ENCODE data around the gene AQP6.
A peak's percentile ranks its signal among the peaks of the same experiment; 100 is the strongest.

The AQP6 gene

DNA sequence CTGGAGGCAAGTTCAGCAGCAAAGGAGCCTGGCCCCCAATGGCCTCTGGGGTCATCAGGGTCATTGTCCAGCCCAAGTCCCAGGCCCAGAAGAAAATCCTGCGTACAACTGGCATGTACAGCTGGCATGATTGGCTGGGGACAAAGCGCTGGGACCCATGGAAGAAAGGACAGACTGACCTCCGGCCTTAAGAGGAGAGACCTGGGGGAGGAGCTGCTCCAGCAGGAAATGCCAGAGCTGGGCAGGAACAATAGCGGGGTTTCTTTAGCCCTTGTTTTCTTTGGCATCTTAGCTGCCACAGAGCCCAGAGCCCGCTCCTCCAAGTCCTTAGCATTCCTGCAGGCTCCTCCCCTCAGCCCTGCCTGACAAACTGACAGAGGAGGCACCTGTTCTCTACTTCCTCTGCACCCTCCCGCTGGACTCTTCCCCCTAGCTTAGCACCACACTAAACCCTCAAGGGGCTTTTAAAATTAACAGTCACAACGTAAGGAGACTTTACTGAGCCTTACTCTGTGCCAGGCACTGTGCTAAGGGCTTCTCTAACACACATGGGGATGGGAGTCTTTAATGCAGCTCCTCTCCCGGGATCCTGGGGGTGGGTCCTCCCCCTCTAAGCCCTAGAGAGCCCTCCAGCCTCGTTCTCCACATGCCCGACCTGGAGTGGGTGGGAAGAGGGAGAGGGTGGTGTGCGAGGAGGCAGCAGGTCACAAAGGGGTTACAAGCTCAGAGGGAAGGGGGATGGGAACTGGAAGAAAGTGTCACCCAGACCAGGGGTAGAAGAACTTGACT is 12.9 kb upstream of the AQP6 start:
- DNase-seq: no peak

DNA sequence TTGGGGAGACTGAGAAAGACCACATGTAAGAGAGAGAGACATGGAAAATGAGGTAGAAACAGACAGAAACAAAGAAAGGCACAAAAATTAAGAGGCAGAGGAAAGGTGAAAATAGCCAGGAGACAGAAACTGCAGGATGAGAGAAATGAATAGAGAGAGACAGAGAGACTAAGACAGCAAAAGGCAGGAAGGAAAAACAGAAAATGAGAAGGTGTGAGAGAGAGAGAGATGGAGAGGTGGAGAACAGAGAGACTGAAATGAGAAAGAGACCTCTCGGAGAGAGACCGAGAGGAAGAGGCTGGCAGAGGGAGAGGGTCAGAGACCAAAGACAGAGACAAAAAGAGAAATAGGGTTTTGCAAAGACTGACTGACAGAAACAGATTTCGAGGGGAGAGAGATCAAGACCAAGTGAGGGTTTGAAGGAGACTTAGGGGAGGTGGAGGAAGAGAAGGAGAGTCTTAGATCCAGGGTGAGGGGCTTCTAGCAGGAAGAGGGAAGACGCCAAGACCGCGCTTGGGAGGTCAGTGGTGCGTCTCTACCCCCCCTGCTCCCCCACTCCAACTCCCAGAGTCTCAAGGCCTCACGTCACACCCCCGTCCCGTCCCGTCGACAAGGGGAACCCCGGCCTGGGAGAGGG is 12.2 kb upstream of the AQP6 start:
- DNase-seq: no peak

DNA sequence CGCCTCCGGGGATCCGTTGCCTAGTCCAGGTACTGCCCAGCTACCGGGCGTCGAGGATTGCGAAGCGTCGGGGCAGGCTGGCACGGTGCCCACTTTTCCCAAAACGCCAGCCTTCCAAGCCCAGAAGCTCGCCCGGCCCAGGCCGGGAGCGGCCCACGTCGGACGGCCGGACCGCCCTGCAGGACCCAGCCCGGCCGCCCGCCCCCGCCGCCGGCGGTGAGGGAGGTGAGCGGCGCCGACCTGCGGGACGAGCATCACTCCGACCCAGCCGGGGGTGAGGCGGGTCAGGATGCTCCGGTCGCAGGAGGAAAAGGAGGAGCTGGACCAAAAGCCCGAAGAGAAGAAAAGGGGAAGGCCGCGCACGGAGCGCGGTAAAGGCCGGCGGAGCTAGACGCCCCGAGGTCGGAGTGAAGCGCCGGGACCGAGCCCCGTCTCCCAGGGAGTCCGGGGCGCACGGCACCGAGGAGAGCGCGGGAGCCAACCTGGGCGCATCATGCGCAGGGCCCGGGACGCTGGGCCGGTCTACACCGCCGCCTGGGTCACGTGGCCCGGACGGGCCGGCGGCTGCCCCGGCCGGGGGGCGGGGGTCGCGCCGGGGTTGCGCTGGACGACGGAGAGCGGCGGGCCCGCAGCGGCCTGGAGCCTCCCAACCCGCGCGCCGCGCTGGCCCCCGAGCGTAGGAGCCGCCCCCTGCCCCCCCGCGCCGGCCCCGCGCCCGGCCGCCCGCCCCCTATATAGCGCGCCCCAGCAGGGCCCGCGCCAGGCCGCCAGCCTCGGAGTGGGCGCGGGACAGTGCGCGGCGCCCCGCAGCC is 11.4 kb upstream of the AQP6 start, which contains the start of gene AQP5:
Gene AQP5 (plus strand): TSS at position 762 of the 812 bp plus-strand sequence. CDS start 146 bp downstream, outside the sequence.
- DNase-seq: no peak

DNA sequence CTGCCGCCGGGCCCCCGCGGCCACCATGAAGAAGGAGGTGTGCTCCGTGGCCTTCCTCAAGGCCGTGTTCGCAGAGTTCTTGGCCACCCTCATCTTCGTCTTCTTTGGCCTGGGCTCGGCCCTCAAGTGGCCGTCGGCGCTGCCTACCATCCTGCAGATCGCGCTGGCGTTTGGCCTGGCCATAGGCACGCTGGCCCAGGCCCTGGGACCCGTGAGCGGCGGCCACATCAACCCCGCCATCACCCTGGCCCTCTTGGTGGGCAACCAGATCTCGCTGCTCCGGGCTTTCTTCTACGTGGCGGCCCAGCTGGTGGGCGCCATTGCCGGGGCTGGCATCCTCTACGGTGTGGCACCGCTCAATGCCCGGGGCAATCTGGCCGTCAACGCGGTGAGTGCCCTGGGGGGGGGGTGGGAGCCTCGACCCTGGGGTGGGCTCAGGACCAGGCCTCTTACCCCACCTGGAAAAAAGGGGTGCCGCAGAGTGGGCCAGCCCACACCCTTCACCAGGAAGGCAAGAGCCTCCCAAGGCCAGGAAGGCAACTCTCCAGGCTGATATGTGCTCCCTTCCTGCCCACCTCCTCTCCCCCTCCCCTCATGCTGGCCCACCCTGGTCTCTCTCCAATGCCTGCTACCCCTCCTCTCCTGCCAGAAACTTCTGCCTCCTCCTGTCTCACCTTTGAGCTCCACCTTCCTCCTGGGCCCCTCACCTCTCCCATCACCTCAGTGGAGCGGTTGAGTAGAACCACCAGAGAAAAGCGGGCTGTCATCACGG is 10.6 kb upstream of the AQP6 start:
- DNase-seq: no peak

DNA sequence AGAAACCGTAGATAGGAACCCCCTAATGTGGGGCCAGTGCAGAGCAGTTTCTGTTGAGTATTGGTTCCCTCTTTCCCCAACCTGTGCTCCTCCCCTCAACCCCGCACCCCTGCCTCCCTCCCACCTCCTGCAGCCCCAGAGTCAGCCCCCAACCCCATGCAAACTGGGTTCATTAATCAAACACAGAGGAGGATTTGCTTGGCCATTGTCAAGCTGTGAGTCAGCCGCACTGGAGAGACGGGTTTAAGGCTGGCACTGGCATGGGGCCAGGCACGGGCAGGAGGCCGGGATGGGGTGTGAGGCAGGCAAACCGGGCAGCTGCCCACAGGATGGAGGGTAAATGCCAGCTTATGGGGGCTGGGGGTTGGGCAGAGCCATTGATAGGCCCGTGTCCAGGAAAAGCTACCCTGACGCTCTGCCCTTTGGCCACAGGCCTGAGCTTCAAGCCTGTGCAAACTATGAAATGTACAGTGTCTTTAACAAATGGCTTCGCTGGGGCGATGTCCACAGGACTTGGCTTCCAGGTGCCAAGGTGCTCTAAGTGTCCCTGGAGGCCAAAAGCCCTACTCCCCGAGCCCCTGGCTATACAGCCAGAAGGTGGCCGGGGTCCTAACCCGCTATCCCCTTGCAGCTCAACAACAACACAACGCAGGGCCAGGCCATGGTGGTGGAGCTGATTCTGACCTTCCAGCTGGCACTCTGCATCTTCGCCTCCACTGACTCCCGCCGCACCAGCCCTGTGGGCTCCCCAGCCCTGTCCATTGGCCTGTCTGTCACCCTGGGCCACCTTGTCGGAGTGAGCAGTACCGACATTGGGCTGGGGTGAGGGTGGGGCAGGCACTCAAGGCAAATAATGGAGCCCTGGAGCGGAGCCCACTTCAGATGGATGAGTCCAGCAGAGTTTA is 9.6 kb upstream of the AQP6 start:
- no peak for DNase-seq

DNA sequence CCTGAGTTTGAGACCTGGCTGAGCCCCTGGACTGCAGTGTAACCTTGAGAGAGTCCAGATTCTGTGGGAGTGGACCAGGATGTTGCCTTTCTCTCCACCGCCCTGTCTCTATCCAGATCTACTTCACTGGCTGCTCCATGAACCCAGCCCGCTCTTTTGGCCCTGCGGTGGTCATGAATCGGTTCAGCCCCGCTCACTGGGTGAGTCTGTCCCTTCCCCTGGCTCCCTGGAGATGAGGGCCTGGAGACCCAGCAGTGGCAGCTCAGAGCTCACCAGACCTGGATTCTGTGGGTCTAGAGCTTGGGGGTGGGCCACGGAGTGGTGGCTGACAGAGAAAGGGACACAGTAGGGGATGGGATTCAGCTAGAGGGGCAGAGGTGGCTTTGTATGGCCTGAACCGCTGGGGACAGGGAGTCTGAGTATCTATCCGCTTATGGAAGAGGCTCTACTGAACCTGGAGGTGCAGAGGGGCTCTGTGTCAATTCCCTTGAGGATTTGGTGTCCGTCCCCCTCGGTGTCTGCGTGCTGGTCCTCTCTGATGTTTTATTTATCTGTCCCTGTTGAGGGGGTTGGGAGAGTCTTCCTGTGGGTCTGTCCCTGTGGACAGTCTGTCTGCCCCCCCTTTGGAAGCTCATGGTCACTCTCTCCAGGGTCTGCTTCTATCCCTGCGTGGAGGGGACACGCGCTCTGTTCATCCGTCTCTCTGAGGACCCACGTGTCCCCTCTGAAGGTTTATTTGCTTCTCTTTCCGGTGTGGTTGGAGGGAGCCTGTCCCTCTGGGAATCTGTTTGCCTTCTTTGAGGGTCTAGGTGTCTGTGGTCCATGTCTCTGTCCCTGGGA is 8.6 kb upstream of the AQP6 start:
- DNase-seq: no peak

DNA sequence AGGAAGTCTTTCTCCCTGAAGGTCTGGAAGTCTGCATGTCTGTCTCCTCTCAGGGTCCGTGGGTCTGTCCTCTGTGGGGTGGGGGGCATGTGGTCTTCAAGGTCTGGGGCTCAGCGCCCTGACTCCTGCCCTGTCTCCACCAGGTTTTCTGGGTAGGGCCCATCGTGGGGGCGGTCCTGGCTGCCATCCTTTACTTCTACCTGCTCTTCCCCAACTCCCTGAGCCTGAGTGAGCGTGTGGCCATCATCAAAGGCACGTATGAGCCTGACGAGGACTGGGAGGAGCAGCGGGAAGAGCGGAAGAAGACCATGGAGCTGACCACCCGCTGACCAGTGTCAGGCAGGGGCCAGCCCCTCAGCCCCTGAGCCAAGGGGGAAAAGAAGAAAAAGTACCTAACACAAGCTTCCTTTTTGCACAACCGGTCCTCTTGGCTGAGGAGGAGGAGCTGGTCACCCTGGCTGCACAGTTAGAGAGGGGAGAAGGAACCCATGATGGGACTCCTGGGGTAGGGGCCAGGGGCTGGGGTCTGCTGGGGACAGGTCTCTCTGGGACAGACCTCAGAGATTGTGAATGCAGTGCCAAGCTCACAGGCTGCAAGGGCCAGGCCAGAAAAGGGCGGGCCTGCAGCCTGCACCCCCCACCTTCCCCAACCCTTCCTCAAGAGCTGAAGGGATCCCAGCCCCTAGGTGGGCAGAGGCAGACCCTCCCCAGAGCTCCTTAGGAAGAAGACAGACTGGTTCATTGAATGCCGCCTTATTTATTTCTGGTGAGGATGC is 7.7 kb upstream of the AQP6 start:
- no peak for DNase-seq

DNA sequence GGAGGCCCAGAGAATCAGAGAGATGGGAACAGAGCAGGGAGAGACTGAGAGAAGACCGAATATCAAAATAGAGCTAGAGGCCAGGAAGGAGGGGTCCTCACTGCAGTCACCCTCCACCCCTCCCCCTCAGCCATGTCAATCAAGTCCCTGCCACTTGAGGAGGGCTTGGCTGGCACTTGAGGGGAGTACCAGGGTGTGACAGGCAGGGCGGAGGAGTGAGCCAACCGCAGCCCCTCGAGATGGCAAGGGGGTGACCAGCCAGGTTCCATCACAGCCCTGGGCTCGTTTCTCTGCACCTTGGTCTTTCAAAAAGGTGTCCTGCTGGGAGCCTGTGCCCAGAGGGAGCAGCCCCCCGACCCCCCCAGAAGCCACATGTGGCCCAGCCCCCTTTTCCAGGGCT is 6.9 kb upstream of the AQP6 start:
- DNase-seq: no peak

DNA sequence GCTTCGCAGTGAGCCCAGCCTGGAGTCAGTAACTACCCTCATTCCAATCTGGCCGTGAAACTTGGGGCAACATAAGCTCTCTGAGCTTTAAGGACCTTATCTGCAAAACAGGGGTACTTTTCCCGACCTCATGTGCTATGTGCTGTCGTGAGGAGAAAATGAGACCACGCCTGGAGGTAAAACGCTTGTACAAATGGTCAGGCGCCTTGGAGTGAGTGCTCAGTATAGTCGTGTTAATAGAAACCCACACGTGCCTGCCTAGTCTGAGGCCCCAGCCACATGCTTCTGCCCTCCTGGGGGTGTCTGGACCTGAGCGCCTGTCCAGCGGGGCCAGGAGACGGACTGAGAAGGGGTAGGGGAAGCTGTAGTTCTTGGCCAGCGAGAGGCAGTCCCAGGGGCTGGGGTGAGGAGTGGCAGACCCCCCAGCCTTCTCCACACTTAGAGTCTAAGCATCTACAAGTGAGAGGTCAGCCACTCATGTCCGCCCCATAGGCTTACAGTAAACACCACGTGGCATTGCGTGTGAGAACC is 6.2 kb upstream of the AQP6 start:
- no peak for DNase-seq

DNA sequence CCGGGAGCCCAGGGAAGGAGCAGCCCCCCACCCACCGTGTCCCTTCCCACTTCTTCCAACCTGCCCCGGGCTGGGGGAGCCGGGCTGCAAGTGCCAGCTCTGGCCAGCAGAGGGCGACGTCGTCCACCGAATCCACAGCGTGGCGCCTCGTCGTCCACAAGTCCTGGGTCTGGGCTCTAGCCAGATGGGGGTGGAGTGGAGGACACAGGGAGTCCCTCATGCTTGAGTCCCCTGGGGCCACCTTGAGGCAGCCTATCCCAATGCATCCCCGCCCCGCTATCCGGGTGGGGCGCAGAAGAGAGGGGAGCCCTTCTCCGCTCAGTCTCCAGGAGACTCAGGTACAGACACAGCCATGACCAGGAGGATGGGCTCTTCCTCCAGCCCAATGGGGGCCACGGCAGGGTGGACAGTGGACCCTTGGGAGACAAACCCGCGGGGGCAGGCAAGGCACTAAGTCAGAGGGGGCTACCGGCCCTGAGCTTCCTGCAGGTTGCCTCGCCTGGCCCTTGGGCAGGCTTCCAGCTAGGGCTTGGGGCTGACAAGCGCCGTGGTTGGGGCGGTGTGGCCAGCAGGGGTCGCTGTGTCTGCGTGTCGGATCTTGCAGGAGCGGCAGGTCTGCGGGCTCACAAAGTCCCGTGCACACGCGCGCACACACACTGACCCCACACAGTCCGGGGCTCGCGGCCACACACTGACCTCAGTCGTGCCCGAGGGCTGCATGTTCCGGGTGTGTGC is 5.5 kb upstream of the AQP6 start:
- DNase-seq: peak; percentile 87 to 89

DNA sequence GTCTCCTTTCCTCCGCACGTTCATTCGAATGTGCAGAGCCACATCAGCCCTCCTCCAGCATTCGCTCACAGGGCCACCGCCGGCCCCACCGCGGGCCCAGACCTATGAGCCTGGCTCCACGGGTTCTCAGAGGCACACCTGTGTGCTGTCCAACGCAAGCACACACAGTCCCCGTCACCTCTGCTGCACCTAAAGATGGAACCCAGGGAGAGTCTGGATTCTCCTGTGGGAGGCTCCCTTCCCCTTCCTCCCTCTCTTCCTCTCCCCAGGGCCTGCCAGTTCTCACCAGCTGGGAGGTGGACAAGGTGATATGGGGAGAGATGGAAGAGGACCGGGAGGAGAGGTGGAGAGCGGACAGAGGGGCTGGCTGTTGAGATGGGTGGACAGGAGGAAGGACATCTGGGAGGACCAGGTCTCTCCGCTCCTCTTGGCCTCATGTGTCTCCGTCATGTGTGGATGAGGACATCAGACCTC is 4.9 kb upstream of the AQP6 start:
- no peak for DNase-seq

DNA sequence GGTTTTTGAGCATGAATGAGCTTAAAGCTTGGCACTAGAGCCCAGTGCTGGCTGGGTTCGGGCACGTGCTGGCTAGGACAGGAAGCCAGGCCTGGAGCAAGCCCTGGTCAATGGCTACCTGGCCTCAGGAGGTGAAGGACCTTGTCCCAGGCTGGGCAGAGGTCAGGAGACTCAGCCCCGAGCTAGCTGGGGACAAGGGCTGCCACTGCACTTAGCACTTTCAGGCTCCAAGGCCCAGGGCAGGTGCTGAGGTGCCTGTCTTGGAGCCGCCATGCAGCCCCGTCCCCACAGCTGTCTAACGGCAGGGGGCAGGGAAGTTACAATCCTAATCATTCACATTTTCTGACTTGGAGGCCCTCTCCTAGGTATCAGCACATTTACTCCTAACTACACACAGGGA is 4.3 kb upstream of the AQP6 start:
- DNase-seq: no peak

DNA sequence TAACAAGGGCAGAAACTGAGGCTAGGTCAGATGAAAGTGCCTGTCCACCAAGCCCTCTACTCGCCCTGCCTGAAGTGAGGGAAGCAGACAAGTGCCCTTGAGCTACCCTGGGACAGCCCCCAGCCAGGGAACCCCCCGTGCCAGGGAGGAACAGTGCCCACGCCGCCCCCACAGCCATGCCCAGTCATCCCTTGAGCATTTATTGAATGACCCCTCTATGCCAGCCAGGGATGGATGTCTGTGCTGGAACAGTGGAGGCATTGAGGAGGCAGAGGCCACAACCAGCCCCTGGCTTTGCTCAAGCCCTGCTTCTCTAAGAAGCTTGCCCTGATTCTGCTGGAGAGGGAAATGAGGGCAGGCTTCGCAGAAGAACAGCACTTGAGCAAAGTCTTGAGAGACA is 3.7 kb upstream of the AQP6 start:
- DNase-seq: no peak

DNA sequence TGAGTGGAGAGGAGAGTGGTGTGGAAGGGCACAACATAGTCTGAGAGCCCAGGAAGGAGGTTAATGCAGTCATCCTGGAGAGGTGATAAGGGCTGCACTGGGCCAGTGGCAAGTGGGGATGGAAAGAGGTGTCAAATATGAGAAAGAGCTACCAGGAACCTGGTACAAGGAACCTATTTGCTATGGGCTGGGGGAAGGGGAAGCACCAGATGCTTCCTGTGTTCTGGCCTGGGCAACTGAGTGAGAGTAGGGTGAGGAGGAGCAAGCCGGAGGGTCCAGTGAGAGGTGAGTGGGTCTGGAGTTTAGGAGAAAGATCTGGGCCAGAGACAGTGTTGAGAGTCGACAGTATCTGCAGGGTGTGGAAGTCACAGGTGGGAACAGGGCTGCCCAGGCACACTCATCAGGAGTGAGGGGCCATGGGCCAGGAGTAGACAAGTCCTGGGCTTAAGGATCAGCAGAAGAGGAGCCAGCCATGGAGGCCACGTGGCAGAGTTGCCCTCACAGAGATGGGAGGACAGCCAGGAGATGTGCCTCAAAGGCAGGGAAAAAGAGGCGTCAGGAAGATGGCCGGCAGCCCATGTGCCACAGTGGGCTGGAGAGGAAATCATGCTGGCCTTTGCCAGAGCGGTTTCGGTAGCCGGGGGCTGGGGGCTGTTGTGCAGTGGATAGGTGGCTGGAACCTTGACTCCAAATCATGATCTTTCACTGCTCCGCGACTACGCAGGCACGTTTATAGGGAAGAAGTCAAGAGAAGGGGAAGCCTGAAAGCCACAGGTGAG is 2.9 kb upstream of the AQP6 start:
- no peak for DNase-seq

DNA sequence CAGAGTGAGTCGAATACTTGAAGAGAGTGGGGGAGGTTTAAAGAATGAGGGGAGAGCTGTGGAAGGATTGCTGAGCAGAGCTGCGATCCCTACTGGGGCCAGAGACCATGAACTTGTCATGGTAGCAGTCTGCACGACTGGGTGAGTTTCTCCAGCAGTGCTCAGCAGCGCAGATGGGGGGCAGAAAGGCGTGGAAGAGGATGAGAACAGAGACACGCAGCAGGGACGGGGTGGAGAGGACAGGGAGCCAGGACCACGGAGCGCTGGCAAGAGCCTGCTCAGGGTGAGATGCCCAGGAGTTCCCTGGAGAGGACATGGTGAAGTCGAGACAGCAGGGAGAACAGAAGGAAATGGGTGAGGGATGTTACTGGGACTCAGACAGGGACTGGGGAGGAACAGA is 2.1 kb upstream of the AQP6 start:
- no peak for DNase-seq

DNA sequence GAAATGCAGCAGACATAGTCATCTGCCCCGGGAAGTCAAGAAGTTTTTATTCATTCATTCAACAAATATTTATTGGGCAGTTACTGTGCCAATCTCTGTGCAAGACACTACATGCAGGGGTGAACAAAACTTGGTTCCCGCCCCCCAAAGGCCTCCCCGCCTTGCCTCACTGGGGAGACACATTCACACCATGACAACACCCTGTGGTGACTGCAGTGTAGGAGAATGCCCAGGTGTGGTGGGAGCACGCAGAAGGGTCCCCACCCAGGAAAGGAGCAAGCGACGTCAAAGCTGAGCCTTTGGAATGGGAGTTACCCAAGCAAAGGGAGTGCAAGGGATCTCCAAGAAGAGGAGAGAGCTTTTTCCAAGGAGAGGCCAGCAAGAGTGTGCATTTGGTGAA is 1.6 kb upstream of the AQP6 start:
- no peak for DNase-seq

DNA sequence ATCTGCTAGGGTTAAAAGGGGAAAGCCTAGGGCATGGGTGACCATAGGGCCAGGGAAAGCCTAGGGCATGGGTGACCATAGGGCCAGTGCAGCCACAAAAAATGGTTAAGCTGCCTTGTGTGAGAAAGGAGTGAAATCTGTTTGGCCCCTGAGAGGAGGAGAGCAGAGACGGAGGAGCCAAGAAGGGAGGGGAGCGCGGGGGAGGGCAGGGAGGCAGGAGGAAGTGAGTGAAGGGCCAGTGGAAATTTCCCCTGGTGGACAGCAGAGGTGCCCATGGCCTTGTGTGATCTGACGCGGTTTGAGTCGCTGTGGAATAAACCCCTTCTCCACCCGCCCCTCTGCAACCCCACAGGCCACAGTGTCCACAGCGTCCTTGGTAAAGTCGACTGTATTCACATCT is 618 bp upstream of the AQP6 start:
- no peak for DNase-seq

DNA sequence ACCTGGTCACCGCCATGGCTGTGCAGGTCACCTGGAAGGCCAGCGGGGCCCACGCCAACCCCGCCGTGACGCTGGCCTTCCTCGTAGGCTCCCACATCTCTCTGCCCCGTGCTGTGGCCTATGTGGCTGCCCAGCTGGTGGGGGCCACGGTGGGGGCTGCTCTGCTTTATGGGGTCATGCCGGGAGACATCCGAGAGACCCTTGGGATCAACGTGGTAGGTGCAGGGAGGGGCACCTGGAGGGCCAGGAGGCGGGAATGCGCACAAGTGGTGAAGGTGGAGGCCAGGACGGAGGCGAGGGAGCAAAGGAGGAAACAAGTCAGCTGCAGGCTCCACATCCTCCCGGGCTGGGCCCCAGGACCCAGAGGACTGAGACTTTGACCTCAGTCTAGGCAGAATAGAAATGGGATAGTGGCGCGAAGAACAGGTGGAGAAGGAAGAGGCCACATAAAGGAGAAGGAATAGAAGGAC is 649 bp downstream of the AQP6 start:
- no peak for DNase-seq

Data from CD4-positive, alpha-beta T cell treated with Interleukin-4 for 1 hour (primary cell).